Glomerular endothelial cell (primary cell): ENCODE data around the gene NRIP3. TPM values are rescaled to one million over a fixed set of nuclear protein-coding genes. Genes with fewer than 3 reads are reported as not detected.

Source experiments
- DNase-seq: peaks from one replicate; pipeline ENCODE4 v3.0.0-alpha.2; 2011; ENCODE audit warnings: low read depth, low spot score; ENCODE audit errors: extremely low read depth
- total RNA-seq: library from RNA; depleted of rRNA; stranded (reverse); fragments of >200 nt; gene quantifications from 2 replicates; pipeline ENCODE4 v1.2.3, GENCODE V29; 2015

NRIP3 gene
- 8.4 and 18.3 TPM in 2 replicates for total RNA-seq

GRCh38 chr11:9003573-9004182, at the start of gene NRIP3:
NRIP3 (minus strand) TSS chr11:9004001; CDS start chr11:9003935, 66 bp downstream.
- DNase-seq, result no peak

- DNase-seq, result no peak
Measured at GRCh38 chr11:9052316-9052715, 48.5 kb upstream of the NRIP3 start.

GRCh38 chr11:9049959-9050358, 46.2 kb upstream of the NRIP3 start:
- DNase-seq, result no peak

- DNase-seq, result no peak
Measured at GRCh38 chr11:9047964-9048523, 44.2 kb upstream of the NRIP3 start.

DNA sequence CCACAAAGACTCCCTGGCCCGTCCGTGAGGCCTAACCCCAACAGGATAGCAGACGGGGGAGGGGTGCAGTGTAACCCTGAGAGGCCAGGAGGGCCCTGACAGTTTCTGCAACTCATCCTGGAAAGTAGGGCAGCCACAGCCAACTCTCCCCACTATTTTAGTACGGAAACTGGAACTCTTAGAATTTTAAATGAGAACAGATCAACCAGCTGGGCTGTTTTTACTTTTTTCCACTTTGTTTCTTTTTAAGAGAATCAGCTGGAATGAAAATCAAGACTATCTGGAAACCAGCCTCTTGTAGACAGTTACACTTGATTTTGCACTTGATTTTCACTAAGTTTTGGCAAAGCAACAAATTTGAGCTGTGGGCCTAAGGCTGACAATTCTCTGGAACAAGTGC, 42.7 kb upstream of the NRIP3 start:
- no peak for DNase-seq

DNA sequence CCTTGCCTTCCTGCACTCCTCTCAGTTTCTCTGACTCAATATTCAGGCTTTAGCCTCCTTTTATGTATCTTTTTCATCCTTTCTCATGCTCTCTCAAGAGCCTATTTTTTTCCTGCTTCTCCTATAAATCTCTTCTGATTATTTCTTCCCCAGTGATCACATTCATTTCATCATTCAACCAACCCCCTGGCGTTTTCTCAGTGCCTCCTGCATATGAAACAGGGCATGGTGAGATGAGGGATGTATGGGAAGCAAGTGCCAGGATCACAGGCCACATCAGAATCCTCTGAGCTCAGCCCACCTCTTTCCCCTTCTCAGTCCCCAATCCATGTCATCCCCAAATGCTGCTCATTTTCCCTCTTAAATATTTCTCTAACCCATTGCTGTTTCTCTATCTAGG, 38.7 kb upstream of the NRIP3 start:
- DNase-seq, result no peak

GRCh38 chr11:9041747-9042146, 37.9 kb upstream of the NRIP3 start:
- no peak for DNase-seq

DNA sequence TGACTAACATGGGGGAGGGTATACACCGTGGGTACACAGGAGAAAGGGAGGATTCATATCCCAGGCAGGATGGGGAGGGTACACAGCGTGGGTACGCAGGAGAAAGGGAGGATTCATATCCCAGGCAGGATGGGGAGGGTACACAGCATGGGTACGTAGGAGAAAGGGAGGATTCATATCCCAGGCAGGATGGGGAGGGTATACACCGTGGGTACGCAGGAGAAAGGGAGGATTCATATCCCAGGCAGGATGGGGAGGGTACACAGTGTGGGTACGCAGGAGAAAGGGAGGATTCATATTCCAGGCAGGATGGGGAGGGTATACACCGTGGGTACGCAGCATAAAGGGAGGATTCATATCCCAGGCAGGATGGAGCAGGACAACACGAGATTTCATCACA, 36.6 kb upstream of the NRIP3 start:
- no peak for DNase-seq

- no peak for DNase-seq
Measured at GRCh38 chr11:9039863-9040262, 36.1 kb upstream of the NRIP3 start.

- DNase-seq, result no peak
Measured at GRCh38 chr11:9039198-9039597, 35.4 kb upstream of the NRIP3 start.

DNA sequence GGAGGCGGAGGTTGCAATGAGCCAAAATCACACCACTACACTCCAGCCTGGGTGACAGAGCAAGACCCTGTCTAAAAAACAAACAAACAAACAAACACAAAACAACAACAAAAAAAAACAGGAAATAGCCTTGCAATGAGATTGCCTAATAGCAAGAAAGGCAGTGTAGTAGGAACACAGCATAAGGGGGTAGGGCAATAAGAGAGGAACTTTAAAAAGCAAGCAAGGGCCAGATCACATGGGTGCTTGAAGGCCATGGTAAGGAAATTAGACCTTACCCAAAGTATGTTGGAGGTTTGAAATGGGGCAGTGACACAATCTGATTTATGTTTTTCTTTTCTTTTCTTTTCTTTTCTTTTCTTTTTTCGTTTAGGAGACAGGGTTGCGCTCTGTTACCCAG, 34.7 kb upstream of the NRIP3 start:
- DNase-seq, result no peak

GRCh38 chr11:9037963-9038362, 34.2 kb upstream of the NRIP3 start:
- DNase-seq, result no peak

DNA sequence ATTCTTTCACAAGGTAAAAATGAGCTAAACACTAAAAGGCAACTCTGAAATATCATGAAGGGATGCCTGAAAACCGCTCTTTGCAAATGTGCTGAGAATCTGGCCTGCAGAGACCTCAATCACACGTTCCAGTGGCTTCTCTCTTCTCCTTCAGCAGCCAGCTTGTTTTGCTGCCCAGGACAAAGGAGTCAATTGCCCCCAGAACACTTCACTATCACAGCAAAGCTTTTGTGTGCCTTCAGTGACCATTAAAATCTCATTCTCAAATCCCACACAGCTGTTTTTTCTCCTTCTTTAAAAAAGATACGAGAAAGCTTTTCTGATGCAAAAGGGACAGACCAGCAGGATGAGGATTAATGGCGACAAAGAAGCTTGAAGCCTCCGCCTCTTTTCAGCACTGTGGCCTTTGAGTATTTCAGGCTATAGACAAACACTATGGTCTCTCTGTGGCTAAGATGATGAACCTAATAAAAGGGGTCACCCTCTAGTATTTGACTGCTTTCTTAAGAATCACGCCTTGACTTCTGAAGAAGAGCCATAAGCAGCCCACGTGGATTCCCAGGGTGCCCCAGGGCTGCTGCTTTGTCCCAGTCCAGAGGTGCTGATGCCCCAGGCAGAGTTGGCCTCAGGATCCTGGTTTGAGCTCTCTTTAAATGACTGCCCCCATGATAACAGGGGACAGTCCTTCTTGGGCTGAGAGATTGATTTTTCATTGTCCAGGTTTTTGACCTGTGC, 33.4 kb upstream of the NRIP3 start:
- DNase-seq, result no peak

- no peak for DNase-seq
Measured at GRCh38 chr11:9030601-9031000, 26.8 kb upstream of the NRIP3 start.

DNA sequence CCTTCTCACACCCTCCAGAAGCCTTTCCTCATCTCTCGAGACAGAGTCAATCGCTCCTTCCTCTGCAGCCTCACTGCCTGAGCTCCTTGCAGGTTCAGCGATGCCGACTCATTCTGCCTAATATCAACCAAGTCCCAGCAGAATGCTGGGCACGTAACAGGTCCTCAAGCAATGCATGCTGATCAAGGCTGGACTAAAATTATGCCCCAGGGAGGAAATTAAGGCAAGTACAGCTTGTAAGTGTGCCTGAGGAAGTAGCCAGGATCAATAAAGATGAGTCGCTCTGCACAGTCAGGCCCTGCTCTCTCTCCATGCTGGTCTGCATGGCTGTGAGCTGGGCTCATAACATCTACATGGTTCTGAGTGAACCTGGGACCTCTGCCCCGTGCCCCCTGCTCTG, 25.6 kb upstream of the NRIP3 start:
- DNase-seq, result no peak

- DNase-seq, result no peak
Measured at GRCh38 chr11:9028581-9028980, 24.8 kb upstream of the NRIP3 start.

- no peak for DNase-seq
Measured at GRCh38 chr11:9025101-9025850, 21.5 kb upstream of the NRIP3 start.

DNA sequence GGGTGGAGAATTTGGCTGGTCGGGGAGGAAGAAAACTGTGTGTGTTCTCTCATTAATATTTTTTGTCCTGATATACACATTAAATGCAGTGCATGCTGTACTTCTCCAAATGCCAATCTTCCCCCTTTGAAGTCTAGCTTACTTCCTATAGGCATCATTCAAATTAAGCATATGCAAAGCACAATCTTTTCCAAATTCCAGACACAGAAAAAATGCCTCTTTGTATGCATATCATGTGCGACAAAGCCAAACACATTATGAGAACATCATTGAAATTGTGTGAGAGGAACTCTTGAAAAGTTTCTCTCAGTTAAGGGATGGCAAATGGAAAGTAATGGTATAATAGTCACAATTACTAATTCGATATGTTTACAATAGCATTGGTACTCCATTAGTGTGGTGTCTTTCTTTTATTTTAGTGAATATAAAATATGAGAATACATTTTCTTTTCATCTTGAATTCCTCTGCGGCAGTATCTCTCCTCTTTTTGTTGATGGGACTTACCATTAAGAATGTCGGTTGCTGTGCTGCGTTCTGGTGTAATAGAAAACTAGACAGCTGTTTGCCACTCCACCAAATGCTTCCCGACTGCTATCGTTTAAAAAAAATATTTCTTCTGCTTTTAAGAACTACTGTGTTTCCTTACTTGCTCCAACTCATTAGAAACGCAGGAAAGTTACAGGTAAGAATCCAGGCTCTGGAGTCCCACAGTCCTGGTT, 19.3 kb upstream of the NRIP3 start:
- no peak for DNase-seq

- DNase-seq, result no peak
Measured at GRCh38 chr11:9020916-9021315, 17.1 kb upstream of the NRIP3 start.

DNA sequence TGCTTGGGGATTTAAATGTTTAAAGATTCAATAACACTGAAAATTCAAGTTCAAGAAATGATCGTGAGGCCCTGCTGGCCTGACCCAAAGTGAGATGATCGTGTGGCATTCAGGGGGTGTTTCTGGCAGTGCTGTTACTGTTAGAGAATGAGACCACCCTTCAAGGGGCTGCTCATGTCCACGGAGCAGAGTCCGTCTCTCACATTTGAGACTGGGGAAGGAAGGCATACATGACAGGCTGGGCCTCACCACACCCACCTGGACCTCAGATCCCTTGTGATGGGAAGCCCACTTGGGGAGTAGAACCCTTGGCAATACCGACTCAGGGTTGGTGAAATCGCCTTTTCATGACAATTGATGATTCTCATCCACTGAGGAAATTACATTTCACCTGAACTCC, 16.1 kb upstream of the NRIP3 start:
- no peak for DNase-seq

DNA sequence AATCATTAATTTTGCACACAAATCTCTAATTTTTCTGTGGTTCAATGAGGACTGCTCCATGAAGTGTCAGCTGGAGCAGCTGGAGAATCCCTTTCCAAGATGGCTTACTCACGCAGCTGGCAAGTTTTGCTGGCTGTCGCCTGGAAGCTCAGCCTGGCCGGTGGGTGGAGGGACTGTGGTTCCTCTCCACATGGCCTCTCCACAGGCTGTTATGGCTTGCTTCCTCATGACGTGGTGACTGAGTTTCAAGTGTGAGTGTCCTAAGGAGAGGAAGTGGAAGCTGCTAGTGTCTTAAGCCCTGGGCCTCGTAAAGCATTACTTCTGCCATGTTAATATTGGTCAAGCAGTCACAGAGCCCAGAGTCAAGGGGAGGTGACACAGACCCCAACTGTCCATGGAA, 14.0 kb upstream of the NRIP3 start:
- DNase-seq, result no peak
